Skeletal muscle satellite cell (primary cell): ENCODE results near the gene POLR1C. TPM values are rescaled to one million over a fixed set of nuclear protein-coding genes. Genes with fewer than 3 reads are reported as not detected.
"Not testable (repeated sequence)": the region's sequence is repeated elsewhere in the genome, so short reads cannot be mapped to it uniquely, and the experiment has no call there.

Experiments
- H3K27me3 ChIP-seq: 2 replicates; pipeline ENCODE4 v1.7.0; 2013; ENCODE audit warnings: low read length; ENCODE audit not compliant: control insufficient read depth, insufficient read depth
- H3K36me3 ChIP-seq: 2 replicates; pipeline ENCODE4 v1.7.0; 2013; ENCODE audit warnings: mild to moderate bottlenecking, control low read depth, low read length; ENCODE audit not compliant: insufficient read depth
- H3K4me1 ChIP-seq: 2 replicates; pipeline ENCODE4 v1.7.0; 2013; ENCODE audit warnings: low read length; ENCODE audit not compliant: control insufficient read depth, insufficient read depth
- H3K4me2 ChIP-seq: 2 replicates; pipeline ENCODE4 v1.7.0; 2013; ENCODE audit warnings: mild to moderate bottlenecking, low read length
- H3K4me3 ChIP-seq: 2 replicates; pipeline ENCODE4 v1.7.0; 2013; ENCODE audit warnings: low read length
- H3K9ac ChIP-seq: 2 replicates; pipeline ENCODE4 v1.7.0; 2013; ENCODE audit warnings: mild to moderate bottlenecking, low read depth, low read length, moderate library complexity
- H3K9me3 ChIP-seq: replicated peaks from 2 replicates; pipeline ENCODE4 v1.7.0; 2013; ENCODE audit warnings: mild to moderate bottlenecking, control low read depth, low read length
- small RNA-seq: library from RNA; depleted of rRNA; stranded (forward); fragments of <200 nt; gene quantifications from one replicate; pipeline ENCODE3, GENCODE V24; 2012

The POLR1C gene

GRCh38 chr6:43544461-43544860, 27.6 kb downstream of the POLR1C start:
- no peaks in the 10 kb centered on the region for H3K4me1 ChIP-seq
- no peak overlapping the region for H3K4me2 ChIP-seq
- peaks cover 59% of the 10 kb centered on the region for H3K36me3 ChIP-seq
- H3K9ac ChIP-seq, result no peak overlapping the region
- no peaks in the 10 kb centered on the region for H3K27me3 ChIP-seq
- H3K9me3 ChIP-seq, result no peaks in the 10 kb centered on the region
- H3K4me3 ChIP-seq, result no peak overlapping the region

GRCh38 chr6:43547222-43547621, 30.3 kb downstream of the POLR1C start:
- no peak overlapping the region for H3K9ac ChIP-seq
- H3K4me1 ChIP-seq, result no peaks in the 10 kb centered on the region
- H3K36me3 ChIP-seq, result peaks cover 76% of the 10 kb centered on the region
- H3K4me2 ChIP-seq, result no peak overlapping the region
- H3K4me3 ChIP-seq, result no peak overlapping the region
- H3K27me3 ChIP-seq, result no peaks in the 10 kb centered on the region
- H3K9me3 ChIP-seq, result no peaks in the 10 kb centered on the region

GRCh38 chr6:43557620-43558019, 40.7 kb downstream of the POLR1C start:
- not testable (repeated sequence) for H3K4me1 ChIP-seq, H3K9ac ChIP-seq
- H3K36me3 ChIP-seq, result peaks cover 76% of the 10 kb centered on the region

GRCh38 chr6:43559328-43559727, 42.4 kb downstream of the POLR1C start:
- no peaks in the 10 kb centered on the region for H3K27me3 ChIP-seq
- no peaks in the 10 kb centered on the region for H3K4me1 ChIP-seq
- no peaks in the 10 kb centered on the region for H3K9me3 ChIP-seq
- no peak overlapping the region for H3K4me3 ChIP-seq
- no peak overlapping the region for H3K9ac ChIP-seq
- peaks cover 74% of the 10 kb centered on the region for H3K36me3 ChIP-seq
- H3K4me2 ChIP-seq, result no peak overlapping the region

More at GRCh38 chr6:43557620-43558019, 40.7 kb downstream of the POLR1C start:
- not testable (repeated sequence) for H3K4me2 ChIP-seq, H3K27me3 ChIP-seq, H3K4me3 ChIP-seq, H3K9me3 ChIP-seq

- Histone ChIP-seq H3K36me3 (peaks cover 41% of the 10 kb centered on the region), H3K27me3 (no peaks in the 10 kb centered on the region), H3K9me3 (no peaks in the 10 kb centered on the region), H3K4me3 (no peak overlapping the region), H3K9ac (no peak overlapping the region), H3K4me2 (no peak overlapping the region), H3K4me1 (peaks cover 5% of the 10 kb centered on the region)
Measured at GRCh38 chr6:43570876-43571441, 54.1 kb downstream of the POLR1C start.

Small RNAs within 50 kb of the gene (small RNA-seq; reads per million reads assigned to genes)
- gene RF00426 (not detected), gene RNU6-1113P (not detected)
